Measurements from ENCODE around the gene VAPB.

The VAPB gene

DNA sequence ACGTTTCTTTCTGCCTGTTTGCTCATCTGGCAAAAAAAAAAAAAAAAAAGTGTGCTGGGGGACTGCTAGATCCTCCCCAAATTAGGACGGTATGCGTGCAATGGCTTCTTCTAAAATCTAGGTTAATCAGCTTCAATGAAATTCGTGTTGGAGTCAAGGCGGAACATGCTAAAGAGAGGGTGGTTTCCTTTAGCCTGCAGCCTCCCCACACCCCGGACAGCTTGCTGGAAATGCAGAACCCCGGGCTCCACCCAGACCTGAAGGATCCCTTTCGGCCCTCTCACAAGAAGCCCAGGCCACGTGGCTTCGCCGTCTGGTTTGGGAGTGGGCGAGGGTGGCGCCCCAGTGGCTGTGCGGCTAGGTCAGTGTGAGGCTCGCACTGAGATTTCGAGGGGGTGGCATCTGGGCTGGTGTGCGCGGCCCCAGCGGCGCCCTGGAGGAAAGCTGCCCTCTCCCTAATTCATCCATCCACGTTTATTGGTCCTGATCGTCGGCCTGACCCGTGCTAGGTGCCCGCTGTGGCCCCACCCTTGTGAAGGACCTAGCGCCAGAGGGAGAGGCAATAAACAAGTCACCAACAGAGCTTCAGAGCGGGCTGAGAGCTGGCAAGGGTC, 77.2 kb downstream of the VAPB start:
- no peak for DNase-seq

DNA sequence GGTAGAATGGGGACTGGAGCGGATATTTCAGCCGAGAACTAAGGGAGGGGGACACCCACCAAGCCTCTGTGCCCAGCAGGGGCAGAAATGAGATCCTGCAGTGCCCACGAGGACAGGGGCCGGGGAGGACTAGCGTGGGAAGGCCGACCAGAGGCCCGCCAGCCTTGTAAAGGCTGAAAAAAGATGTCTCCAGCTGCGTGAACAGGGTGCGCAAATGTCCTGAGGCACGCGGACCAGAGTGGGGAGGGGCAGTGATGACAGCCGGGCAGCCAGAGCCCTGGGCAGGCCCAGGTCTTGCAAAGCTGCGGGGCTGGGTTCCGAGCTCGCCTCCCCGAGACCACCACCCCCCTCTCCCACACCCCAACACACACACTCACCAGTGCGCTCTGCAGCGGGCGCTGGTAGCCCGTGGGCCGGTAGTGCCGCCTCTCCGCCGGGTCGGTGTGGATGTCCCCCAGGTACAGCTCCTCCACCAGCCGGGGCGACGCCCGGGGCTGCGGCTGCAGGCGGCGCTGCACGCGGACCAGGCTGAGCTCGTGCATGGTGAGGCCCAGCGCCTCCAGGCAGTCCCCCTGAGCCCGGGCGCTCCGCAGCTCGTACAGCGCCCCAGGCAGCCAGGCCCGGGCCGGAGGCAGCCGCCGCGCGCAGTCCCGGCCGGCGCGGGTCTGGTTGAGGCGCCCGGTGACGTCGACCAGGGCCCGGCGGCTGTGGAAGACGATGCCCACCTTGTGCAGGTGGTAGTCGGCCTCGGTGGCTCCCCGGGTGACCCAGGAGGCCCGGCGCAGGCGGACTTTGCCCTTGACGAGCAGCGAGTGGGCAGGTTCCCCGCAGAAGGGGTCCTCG, 77.9 kb downstream of the VAPB start:
- DNase-seq, result no peak

DNA sequence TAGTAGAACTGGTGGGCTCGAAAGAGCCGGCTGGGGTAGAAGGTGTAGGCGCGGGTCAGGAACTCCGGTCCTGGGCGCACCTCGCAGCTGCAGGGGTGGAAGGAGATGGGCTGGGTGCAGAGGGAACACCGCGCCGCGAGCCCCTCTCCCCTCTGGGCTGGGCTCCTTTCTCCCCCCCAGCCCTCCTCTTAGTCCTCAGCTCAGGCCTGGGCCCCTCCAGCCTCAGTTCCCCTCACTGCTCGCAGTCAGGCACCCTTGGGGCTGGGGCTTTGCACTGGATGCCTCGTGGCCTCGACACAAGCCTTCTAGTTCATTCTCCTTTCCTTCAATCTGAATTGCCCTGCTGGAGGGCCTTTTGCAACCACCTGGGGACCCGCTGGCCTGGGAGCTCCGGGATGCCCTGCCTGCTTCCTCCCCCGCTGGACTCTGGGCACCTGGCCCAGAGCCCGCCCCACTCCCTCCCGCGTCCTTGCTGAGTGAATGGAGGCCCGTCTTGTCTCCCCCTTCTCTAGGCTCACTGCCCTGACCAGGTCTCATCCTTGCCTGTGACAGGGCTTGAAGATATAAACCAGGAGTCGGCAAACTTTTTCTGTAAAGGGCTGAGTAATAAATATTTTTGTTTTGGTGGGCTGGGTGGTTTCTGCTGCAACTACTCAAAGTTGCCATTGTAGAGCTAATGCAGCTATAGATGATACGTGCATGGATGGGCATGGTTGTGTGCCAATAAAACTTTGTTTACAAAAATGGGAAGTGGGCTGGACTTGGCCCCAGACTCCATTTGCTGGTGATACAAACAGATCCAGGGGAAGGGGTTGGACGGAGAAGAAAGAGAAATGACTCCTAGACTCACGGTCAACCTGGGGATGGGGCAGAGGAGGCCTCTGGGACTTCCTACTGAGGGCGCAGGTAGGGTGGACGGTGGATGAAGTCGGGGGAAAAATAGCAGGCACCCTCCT, 78.8 kb downstream of the VAPB start:
- no peak for DNase-seq

DNA sequence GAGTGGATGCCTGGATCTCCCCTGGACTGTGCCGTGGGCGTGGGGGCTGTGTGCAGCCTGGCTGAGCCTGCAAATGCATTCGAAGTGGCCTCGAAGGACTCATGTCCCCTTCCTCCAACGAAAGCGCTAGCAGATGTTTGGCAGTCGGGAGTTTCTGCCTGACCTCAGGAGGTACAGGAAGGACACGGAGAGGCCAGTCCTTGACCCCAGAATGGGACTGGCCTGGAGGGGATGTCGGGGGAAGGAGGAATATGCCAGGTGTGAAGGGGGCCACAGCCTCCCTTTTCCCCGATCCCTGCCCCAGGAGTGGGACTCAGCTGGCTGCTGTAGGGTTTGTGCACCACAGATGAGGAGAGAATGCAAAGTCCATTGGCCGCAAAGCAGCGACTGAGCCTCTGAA, 80.6 kb downstream of the VAPB start:
- no peak for DNase-seq

DNA sequence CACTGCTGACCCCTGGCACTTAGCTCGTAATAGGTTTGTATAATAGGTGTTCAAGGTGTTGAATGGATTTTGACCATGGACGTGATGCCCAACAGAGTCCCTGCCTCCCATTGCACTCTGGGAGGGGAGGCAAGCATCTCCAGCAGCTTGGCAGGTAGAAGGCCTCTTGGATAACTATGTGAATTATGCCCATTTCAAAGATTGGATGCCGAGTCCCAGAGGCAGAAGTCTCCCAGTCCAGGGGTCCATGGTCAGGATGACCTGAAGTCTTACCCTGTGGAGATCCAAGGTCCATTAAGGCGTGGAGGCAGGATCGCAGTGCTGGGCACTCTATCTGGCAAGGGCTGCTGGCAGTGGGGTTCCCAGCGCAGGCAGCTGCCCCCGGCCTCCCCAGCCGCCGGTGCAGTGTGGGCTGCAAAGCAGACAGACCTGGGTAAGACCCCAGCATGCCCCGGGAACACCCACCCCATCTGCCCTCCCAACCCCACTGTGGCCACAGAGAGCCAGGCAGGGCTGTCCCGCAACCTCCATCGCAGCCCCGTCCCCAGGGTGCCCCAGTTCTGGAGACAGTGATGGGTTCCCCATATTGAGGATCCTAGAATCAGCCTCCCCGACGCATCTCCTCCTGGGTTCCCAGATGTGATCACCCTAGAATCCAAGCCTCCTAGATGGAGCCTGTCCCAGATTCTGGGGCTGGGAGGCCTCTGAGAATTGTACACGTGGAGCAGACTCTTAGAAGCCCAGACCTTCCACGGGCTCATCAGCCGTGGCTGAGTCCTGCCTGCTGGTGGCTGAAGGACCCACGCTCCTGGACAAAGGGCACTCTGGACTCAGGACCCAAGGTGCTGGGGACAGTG, 81.5 kb downstream of the VAPB start:
- no peak for DNase-seq

DNA sequence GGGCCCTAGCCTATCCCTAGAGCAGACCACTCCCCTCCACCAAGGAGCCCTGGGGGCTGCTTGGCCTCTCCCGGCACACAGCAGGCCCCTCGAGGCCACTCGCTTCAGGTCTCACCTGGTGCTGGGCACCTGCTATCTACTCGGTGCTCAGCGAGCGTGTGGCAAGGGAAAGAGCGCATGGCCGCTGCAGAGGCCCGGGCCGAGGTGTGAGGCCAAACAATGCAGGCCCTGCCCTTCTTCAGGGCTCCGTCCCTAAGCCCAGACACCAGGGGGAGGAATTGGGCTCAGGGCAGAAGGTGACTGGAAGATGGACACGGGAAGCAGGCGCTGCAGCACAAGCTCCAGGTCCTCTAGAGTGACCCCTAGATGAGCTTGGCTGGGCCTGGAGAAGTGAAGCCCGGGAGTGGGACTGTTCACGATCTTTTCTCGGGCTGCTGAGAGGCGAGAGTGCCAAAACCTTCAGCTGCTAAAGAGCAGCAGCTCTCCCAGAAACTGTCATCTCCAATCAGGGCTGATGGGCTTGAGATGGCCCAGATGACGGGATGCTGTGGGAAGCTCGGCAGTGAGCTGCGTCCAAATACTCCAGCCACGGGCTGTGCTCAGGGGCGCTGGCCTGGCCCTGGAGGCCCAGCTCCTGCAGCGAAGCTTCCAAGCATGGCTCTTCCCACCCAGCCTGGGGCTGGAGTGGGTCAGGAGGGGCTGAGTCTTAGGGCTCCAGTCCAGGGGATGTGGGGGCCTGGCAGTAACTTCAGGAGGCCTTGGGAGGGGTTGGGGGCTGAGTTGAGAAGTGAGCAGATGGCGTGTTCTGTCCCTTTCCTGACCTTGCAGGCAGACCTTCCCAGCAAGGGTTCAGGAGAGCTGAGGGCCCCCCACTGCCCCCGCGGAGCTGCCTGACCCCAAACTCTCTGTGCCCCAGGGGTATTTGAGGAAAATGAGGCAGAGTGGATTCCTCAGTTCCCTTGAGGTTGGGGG, 82.5 kb downstream of the VAPB start:
- no peak for DNase-seq

DNA sequence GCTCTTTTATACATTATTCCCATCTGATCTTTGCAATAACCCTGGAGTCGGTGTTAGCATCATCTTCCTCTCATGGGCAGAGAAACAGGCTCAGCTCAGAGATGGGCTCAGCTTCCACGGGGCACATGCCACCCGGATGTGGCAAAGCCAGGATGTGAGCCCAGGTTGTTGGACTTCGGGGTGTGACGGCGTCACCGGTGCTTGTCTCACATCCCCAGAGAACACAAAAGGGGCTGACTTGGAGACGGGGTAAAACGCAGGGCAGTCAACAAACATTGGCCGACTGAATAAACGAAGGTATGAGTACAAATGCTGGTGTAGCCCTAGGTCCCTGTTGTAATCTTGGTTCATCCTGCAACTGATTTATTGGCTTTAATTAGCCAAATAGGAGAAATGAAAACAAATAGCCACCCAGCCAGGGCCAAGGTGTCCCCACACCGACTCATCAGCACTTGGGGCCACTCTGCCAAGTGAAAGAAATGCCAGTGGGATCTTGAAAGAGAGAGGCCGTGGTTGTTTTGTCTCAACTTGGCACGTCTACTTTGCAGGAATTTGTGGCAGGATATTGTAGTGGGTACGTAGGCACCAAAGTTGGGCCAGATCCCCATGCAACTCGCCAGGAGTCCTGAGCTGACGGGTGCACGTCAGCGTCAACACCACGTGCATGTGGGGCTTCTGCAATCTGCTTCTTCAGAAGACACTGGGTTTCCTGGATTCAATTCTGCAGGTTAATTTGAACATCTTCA, 83.4 kb downstream of the VAPB start:
- no peak for DNase-seq

DNA sequence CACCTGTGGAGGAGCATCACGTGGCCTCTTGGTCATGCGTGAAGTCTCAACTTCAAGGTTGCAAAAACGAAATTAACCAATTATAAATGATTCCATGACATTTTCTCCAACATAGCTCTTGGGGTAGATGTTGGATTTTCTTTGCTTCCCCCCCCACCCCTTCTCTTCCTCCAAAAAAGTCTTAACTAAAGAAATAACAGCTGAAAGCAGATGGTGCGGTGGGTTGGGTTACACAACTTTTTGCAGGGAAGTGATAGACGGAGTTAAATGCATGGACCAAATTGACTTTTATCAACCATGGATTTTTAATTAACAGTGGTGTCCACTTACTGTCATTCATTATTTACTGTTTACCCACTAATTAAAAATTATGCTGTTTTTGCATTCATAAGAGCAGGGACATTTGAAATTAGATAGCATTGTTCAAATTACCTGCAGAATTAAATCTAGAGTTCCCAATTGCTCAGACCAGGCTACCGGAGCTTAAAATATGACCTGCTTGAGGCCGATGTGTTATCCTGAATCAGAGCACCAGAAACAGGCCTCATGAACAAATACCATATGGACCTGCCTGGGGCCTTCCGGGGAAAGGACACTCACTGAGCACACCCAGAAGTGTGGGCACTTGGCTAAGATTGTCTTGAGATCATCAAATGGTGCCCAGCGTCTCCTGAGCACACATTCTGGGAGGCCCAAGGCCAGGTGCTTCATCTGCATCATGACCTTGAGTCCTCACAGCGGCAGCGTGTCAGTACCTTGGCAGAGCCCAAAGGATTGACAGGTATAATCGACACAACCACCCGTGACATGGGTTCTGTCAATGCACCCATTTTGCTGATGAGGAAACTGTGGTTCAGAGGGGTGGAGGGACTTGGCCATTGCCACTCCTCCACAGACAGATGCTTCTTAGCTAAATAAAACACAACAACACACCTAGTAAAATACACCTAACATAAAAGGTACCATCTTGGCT, 84.7 kb downstream of the VAPB start:
- DNase-seq, result no peak

DNA sequence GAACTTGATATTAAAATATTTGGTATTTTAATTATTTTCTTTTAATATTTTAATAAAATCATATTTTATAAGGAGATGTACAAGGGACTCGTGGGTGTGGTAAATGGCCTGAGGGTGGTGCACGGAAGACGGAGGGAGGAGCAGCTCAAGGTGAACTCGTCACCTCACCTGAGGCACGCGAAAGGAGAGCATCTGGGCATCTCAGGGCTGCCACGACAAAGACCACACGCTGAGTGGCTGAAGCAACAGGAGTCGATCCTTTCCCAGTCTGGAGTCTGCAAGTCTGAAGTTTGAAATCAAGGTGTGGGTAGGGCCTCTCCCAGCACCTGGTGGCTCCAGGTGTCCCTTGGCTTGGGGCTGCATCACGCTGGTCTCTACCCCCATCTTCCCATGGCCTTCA, 86.4 kb downstream of the VAPB start:
- DNase-seq, result no peak

DNA sequence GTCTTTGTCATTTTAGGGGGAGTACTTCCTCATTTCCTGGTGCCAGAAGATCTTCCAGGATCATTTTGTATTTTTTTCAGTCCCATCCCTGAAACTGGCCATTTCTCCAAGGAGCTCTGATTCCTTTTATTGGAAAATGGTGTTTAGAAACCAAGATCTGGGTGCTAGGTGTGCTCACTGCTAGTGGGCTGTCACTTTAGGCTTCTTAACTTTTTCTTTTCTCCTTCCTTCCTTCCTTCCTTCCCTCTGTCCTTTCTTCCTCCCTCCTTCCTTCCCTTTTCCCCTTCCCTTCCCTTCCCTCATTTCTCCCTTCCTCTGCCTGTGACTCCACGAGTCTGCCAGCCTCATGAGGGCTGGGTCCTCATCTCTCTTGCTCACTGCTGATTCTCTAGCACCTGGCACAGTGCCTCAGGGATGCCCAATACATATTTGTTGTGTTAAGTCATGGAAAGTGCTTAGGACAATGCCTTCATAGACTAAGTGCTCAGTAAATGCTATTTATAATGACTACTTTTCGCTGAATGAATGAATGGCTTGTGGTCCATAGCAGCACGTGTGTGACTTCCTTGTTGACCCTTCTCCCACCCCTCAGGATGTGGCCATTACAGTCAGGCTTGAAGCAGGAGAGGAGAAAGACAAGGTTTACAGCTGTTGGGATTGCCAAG, 89.2 kb downstream of the VAPB start:
- DNase-seq, result no peak

DNA sequence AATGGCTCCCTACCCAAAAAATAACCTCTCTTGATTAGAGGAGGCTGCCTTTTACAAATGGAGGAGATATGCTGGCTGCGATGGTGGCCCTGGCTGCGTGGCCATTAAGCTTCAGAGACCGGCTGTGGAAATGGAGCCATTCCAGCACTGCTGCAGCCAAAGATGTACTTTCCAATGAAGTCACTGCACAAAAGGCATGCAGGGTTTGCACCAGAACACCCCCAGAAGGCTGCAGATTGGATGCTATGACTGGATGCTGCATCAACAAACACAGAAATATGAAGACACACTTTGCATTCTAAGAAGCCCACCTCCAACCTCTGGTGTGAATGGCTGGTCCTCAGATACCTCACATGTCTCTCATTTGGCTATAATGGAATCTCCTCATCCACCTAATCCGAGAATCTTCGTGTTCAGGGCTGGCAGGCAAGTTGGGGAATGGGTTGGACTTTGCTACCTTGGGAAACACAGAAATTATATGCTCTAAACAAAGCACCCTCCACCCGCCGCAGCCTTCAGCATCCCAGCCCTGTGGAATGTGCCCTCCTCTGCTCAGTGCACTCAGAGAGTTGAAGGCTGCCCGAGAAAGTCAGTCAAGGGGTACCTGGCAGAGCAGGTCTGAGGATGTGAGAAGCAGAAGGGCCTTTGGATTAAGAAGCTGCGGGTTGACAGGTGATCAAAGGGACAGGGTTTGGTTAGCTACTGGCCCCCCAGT, 90.9 kb downstream of the VAPB start:
- no peak for DNase-seq

DNA sequence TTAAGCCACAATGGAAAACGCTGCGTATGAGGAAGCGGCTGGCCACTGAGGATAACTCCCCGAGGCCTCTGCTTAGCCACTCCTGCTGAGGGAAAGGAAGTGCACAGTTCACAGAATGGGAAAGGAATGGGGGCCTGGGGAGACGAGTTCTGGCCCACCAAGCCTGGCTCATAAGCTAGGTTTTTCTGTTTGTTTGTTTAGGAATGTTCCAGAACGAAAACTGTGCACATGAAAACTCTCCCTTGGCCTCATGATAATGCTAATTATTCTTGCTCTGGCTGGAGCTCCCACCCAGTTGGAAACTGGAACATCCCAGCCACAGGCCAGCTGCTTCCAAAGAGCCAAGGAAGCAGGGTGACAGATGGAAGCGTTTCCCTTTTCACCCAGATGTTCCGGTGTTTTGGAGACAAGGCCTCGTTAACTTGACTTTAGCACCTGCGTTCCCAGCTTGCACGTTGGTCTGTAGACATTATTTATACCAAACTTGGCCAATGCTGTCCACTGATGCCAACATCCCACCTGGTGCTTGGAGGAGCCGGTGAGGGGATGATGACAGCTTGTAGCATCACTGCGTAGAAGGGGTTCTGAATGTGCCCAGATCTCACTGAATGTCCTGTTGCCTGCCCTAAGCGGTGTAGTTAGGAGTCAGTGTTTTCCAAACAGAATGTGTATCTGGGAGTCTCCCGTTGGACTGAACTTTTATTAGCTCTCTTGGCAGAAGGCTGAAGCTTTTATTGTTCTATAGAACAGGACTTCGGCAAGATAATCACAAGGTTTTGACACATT, 91.7 kb downstream of the VAPB start:
- DNase-seq, result no peak

DNA sequence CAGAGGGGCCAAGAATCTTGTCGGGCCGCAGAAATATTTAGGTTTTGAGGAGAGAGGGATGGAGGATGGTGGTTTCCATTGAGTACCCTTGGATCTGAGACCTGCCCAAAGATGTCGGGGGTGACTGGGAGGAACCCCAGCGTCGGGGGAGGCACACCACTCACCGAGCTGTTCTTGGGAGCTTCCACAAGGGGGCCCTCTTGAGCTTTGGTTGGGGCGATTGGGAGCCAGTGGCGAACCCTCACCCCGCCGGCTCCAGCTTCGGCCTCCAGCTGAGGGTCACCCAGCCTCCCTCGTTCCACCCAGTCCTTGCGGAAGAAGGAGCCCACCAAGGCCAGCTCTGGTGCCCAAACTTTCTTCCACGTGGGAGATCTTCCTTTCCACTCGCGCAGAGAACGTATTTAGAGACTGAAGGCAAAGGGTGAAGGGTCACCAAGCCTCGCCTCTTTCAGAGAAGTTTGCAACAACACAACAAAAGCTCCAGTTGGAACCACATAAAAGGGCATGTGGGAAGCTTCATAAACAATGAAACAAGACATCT, 92.5 kb downstream of the VAPB start:
- DNase-seq, result no peak

DNA sequence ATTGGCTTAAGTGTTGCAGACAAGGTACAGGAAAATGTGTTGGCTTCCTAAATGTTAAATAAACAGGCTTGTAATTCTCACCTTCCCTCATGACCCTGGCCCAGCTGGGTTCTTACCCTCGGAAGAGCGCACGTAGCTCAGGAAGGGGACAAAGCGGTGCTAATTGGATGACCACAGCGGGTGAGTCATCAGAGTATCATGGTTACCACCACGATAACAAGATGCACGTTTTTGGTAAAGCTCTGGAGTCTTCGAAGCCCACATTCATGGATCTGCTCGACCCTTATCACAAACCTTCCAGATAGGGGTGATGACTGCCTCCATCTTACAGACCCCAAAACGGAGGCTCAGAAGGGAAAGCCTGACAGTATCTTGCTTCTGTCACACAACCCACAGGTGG, 93.4 kb downstream of the VAPB start:
- DNase-seq, result no peak

DNA sequence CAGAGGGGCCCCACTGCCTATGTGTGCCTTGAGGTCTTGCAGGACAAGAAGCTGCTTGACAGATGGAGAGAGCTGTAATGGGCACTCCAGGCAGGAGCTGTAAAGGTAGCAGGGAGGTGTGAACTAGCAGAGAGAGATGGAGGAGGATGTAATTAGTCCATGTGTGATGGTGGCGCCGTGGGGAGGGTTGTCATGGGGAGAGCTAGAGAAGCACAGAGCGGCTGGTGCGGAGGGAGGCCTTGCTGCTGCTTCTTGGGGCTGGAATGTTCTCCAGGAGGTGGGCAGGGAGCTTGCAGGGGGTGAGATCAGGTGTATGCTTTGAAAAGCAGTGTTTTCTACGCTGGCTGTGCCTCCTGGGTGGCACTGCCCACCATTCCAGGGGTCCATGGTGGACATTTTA, 94.0 kb downstream of the VAPB start:
- no peak for DNase-seq

DNA sequence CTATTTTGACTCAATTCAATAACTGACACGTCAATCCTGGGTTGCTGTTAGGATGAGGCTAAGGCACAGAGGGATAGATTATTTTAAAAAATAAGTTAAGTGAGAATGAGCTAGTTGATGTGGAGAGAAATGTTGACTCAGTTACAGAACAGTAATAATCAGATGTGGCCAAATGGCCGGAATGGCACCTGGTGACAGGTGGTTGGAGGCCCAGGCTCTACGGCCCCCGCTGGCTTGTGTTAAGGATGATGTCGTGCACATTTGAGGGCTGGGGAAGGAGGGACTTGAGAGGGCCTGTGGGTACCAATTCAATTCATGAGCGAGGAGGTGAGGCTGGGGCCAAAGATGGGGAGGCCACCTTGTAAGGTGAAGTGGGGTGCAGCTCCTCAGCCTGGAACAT, 94.4 kb downstream of the VAPB start:
- DNase-seq, result no peak

DNA sequence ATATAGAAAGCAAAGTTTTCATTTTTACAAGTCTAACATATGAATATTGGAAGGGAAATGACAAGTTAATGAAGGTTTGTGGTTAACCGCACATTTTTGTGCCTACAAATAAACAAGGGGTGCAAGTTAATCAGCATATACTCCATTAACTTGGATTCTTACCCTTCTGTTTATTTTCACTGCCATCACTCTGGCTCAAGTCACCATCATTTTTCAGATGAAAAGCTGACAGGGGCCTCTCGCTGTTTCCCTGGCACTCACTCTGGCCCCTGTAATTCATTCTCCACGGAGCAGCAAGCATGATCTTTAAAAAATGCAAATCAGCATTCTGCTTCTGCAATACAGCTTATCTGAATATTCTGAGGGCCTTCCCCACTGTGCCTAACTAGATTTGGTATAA, 96.4 kb downstream of the VAPB start:
- DNase-seq, result no peak

Data from NCI-H187 treated with DMSO at 0.1 percent for 48 hours (cell line).